ENCODE measurements around the gene SIAH2. TPM values are rescaled to one million over a fixed set of nuclear protein-coding genes. Genes with fewer than 3 reads are reported as not detected.

The SIAH2 gene
- total RNA-seq, 2 experiments from 2014 or later: 22.2 to 29.1 TPM

GRCh38 chr3:150739877-150740645 is 22.9 kb downstream of the SIAH2 start:
- Histone ChIP-seq H3K9me2 (ENCODE audit: insufficient read depth, low read length) (no peaks in the 10 kb centered on the region), H2AFZ (ENCODE audit: low read length) (peak overlapping the region; percentile 83), H4K20me1 (ENCODE audit: insufficient read depth, low read length) (no peaks in the 10 kb centered on the region; the same call in 1 of the 2 replicates), H3K4me3 (ENCODE audit: low read depth, low read length, poor library complexity, severe bottlenecking) (peak overlapping the region; percentile 42), H3K36me3 (ENCODE audit: insufficient read depth, low read length) (0 out of 2 replicates have a peak, but pooled peaks cover 7% of the 10 kb centered on the region), H3K9me3 (ENCODE audit: low read length) (no peaks in the 10 kb centered on the region), H3K27ac (ENCODE audit: low read depth, low read length, poor library complexity, severe bottlenecking) (peak overlapping the region; percentile 37), H3K4me1 (ENCODE audit: insufficient read depth, low read length, poor library complexity, severe bottlenecking) (peaks cover 23% of the 10 kb centered on the region), H3K79me2 (ENCODE audit: insufficient read depth, low read depth, low read length) (no peaks in the 10 kb centered on the region), H3K4me2 (ENCODE audit: low read length) (peak overlapping the region; percentile 67)
- TF ChIP-seq EZH2phosphoT487 (IDR thresholded peaks at IDR 0.05; ENCODE audit: borderline replicate concordance, low read depth, low read length): no peak
- TF ChIP-seq, protein P1, sequence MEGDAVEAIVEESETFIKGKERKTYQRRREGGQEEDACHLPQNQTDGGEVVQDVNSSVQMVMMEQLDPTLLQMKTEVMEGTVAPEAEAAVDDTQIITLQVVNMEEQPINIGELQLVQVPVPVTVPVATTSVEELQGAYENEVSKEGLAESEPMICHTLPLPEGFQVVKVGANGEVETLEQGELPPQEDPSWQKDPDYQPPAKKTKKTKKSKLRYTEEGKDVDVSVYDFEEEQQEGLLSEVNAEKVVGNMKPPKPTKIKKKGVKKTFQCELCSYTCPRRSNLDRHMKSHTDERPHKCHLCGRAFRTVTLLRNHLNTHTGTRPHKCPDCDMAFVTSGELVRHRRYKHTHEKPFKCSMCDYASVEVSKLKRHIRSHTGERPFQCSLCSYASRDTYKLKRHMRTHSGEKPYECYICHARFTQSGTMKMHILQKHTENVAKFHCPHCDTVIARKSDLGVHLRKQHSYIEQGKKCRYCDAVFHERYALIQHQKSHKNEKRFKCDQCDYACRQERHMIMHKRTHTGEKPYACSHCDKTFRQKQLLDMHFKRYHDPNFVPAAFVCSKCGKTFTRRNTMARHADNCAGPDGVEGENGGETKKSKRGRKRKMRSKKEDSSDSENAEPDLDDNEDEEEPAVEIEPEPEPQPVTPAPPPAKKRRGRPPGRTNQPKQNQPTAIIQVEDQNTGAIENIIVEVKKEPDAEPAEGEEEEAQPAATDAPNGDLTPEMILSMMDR (conservative IDR thresholded peaks at IDR 0.05; ENCODE audit: low read length): no peak
- POLR2A ChIA-PET: interaction anchor here (0.7 to 1.0 kb wide), 2 partner anchors 23 to 402 kb away, joined by 3 to 5 read pairs; no protein-coding TSS in a partner anchor
- CTCF ChIA-PET (ENCODE audit: unreplicated experiment): no interaction called here
- no TSS peak for BruUV-seq (replicated peaks)
- DNase-seq (ENCODE audit: low spot score): no peak
- intact Hi-C loops (cut with micrococcal nuclease; ENCODE audit: unreplicated experiment): loop anchor here (1.0 to 2.0 kb wide), 2 partner anchors 23 to 194 kb away; partner anchors contain the start of genes EIF2A, SERP1 and SIAH2

GRCh38 chr3:150739200-150739863 is 23.6 kb downstream of the SIAH2 start:
- no peaks in the 10 kb centered on the region for H3K79me2 ChIP-seq (ENCODE audit: insufficient read depth, low read depth, low read length)
- H3K27ac ChIP-seq (ENCODE audit: low read depth, low read length, poor library complexity, severe bottlenecking): peak overlapping the region; percentile 37
- no peaks in the 10 kb centered on the region for H3K9me2 ChIP-seq (ENCODE audit: insufficient read depth, low read length)
- ChIA-PET CTCF (ENCODE audit: unreplicated experiment) (no interaction called here), POLR2A (no interaction called here)
- TF ChIP-seq, protein P1 (conservative IDR thresholded peaks at IDR 0.05; ENCODE audit: low read length): no peak
- TF ChIP-seq EZH2phosphoT487 (IDR thresholded peaks at IDR 0.05; ENCODE audit: borderline replicate concordance, low read depth, low read length): no peak
- no peak for DNase-seq (ENCODE audit: low spot score)
- intact Hi-C loops (cut with micrococcal nuclease; ENCODE audit: unreplicated experiment): loop anchor here (1.0 to 2.0 kb wide), 2 partner anchors 23 to 193 kb away; partner anchors contain the start of genes EIF2A, SERP1 and SIAH2
- H3K36me3 ChIP-seq (ENCODE audit: insufficient read depth, low read length): 0 out of 2 replicates have a peak, but pooled peaks cover 7% of the 10 kb centered on the region
- H3K4me2 ChIP-seq (ENCODE audit: low read length): peak overlapping the region; percentile 67
- H3K9me3 ChIP-seq (ENCODE audit: low read length): no peaks in the 10 kb centered on the region
- no TSS peak for BruUV-seq (replicated peaks)
- peaks cover 23% of the 10 kb centered on the region for H3K4me1 ChIP-seq (ENCODE audit: insufficient read depth, low read length, poor library complexity, severe bottlenecking)
- peak overlapping the region; percentile 42 for H3K4me3 ChIP-seq (ENCODE audit: low read depth, low read length, poor library complexity, severe bottlenecking)
- peak overlapping the region; percentile 83 for H2AFZ ChIP-seq (ENCODE audit: low read length)
- no peaks in the 10 kb centered on the region for H4K20me1 ChIP-seq (ENCODE audit: insufficient read depth, low read length)

Data from OCI-LY7 (cell line).